Adipocyte (in vitro differentiated cells): ENCODE measurements around the gene ASB7.
A peak's percentile ranks its signal among the peaks of the same experiment; 100 is the strongest.

Experiments
- DNase-seq: peaks from one replicate; pipeline ENCODE4 v3.0.0-alpha.2; 2015; ENCODE audit warnings: low read depth
- H3K27me3 ChIP-seq: replicated peaks from 2 replicates; pipeline ENCODE4 v1.7.0; 2013; ENCODE audit warnings: mild to moderate bottlenecking, low read length, moderate library complexity; ENCODE audit not compliant: control insufficient read depth, insufficient read depth
- H3K36me3 ChIP-seq: 2 replicates; pipeline ENCODE4 v1.7.0; 2013; ENCODE audit warnings: low read length, mild to moderate bottlenecking, moderate library complexity; ENCODE audit not compliant: control insufficient read depth, insufficient read depth, severe bottlenecking
- H3K4me1 ChIP-seq: 2 replicates; pipeline ENCODE4 v1.7.0; 2013; ENCODE audit warnings: mild to moderate bottlenecking, low read length, moderate library complexity; ENCODE audit not compliant: control insufficient read depth, insufficient read depth
- H3K4me3 ChIP-seq: 2 replicates; pipeline ENCODE4 v1.7.0; 2013; ENCODE audit warnings: mild to moderate bottlenecking, low read length, moderate library complexity
- H3K9ac ChIP-seq: 2 replicates; pipeline ENCODE4 v1.7.0; 2013; ENCODE audit warnings: mild to moderate bottlenecking, low read length, moderate library complexity
- H3K9me3 ChIP-seq: 2 replicates; pipeline ENCODE4 v1.7.0; 2013; ENCODE audit warnings: mild to moderate bottlenecking, low read length, moderate library complexity; ENCODE audit not compliant: control insufficient read depth

The ASB7 gene

GRCh38 chr15:100598655-100599054 is 3.7 kb upstream of the ASB7 start:
- DNase-seq, result no peak
- Histone ChIP-seq H3K4me1 (peaks cover 26% of the 10 kb centered on the region), H3K4me3 (no peak overlapping the region), H3K9ac (no peak overlapping the region), H3K27me3 (no peaks in the 10 kb centered on the region), H3K9me3 (no peaks in the 10 kb centered on the region), H3K36me3 (no peaks in the 10 kb centered on the region)

GRCh38 chr15:100601163-100601562 is 1.2 kb upstream of the ASB7 start:
- Histone ChIP-seq H3K4me1 (peaks cover 37% of the 10 kb centered on the region), H3K4me3 (peak overlapping the region; percentile 91), H3K36me3 (peaks cover 5% of the 10 kb centered on the region), H3K27me3 (no peaks in the 10 kb centered on the region), H3K9me3 (no peaks in the 10 kb centered on the region), H3K9ac (peak overlapping the region; percentile 95)
- peak; percentile 25 for DNase-seq

GRCh38 chr15:100601617-100602063 is 749 bp upstream of the ASB7 start:
- peaks cover 5% of the 10 kb centered on the region for H3K36me3 ChIP-seq

GRCh38 chr15:100602823-100603393 is 519 bp downstream of the ASB7 start:
- peak; percentile 32 for DNase-seq

More at GRCh38 chr15:100601617-100602063, 749 bp upstream of the ASB7 start:
- H3K9ac ChIP-seq, result peak overlapping the region; percentile 95
- peaks cover 37% of the 10 kb centered on the region for H3K4me1 ChIP-seq
- H3K4me3 ChIP-seq, result peak overlapping the region; percentile 91
- H3K27me3 ChIP-seq, result no peaks in the 10 kb centered on the region
- no peaks in the 10 kb centered on the region for H3K9me3 ChIP-seq
- no peak for DNase-seq

GRCh38 chr15:100612539-100612938 is 10.2 kb downstream of the ASB7 start:
- Histone ChIP-seq H3K4me1 (peaks cover 16% of the 10 kb centered on the region), H3K9me3 (no peaks in the 10 kb centered on the region), H3K27me3 (no peaks in the 10 kb centered on the region), H3K9ac (no peak overlapping the region), H3K36me3 (peaks cover 44% of the 10 kb centered on the region), H3K4me3 (no peak overlapping the region)
- no peak for DNase-seq

More at GRCh38 chr15:100602823-100603393, 519 bp downstream of the ASB7 start:
- Histone ChIP-seq H3K4me1 (peaks cover 37% of the 10 kb centered on the region), H3K27me3 (no peaks in the 10 kb centered on the region), H3K9ac (peak overlapping the region; percentile 95), H3K4me3 (peak overlapping the region; percentile 99), H3K9me3 (no peaks in the 10 kb centered on the region), H3K36me3 (peaks cover 8% of the 10 kb centered on the region)

- Histone ChIP-seq H3K9ac (no peak overlapping the region), H3K36me3 (peaks cover 40% of the 10 kb centered on the region)
Observed at GRCh38 chr15:100613208-100613607, 10.8 kb downstream of the ASB7 start.

GRCh38 chr15:100614336-100614735 is 11.9 kb downstream of the ASB7 start:
- no peak overlapping the region for H3K4me3 ChIP-seq
- DNase-seq, result no peak
- H3K4me1 ChIP-seq, result peaks cover 16% of the 10 kb centered on the region
- peaks cover 38% of the 10 kb centered on the region for H3K36me3 ChIP-seq
- H3K27me3 ChIP-seq, result no peaks in the 10 kb centered on the region
- no peak overlapping the region for H3K9ac ChIP-seq
- no peaks in the 10 kb centered on the region for H3K9me3 ChIP-seq

More at GRCh38 chr15:100613208-100613607, 10.8 kb downstream of the ASB7 start:
- peaks cover 16% of the 10 kb centered on the region for H3K4me1 ChIP-seq
- DNase-seq, result no peak
- H3K4me3 ChIP-seq, result no peak overlapping the region
- no peaks in the 10 kb centered on the region for H3K27me3 ChIP-seq
- H3K9me3 ChIP-seq, result no peaks in the 10 kb centered on the region

GRCh38 chr15:100614918-100615317 is 12.5 kb downstream of the ASB7 start:
- Histone ChIP-seq H3K9me3 (no peaks in the 10 kb centered on the region), H3K4me3 (no peak overlapping the region), H3K36me3 (peaks cover 37% of the 10 kb centered on the region), H3K9ac (no peak overlapping the region), H3K4me1 (peaks cover 16% of the 10 kb centered on the region), H3K27me3 (no peaks in the 10 kb centered on the region)
- DNase-seq, result no peak

GRCh38 chr15:100615801-100616200 is 13.4 kb downstream of the ASB7 start:
- H3K4me1 ChIP-seq, result peaks cover 15% of the 10 kb centered on the region
- peak; percentile 25 for DNase-seq
- H3K9me3 ChIP-seq, result no peaks in the 10 kb centered on the region
- peaks cover 40% of the 10 kb centered on the region for H3K36me3 ChIP-seq
- H3K27me3 ChIP-seq, result no peaks in the 10 kb centered on the region
- H3K4me3 ChIP-seq, result no peak overlapping the region
- no peak overlapping the region for H3K9ac ChIP-seq

- H3K4me1 ChIP-seq, result peaks cover 11% of the 10 kb centered on the region
- no peak for DNase-seq
- no peak overlapping the region for H3K9ac ChIP-seq
- H3K36me3 ChIP-seq, result peaks cover 40% of the 10 kb centered on the region
- H3K27me3 ChIP-seq, result no peaks in the 10 kb centered on the region
- H3K4me3 ChIP-seq, result no peak overlapping the region
- no peaks in the 10 kb centered on the region for H3K9me3 ChIP-seq
Observed at GRCh38 chr15:100616700-100617099, 14.3 kb downstream of the ASB7 start.

GRCh38 chr15:100623301-100623700 is 20.9 kb downstream of the ASB7 start:
- H3K9ac ChIP-seq, result no peak overlapping the region
- no peak overlapping the region for H3K4me3 ChIP-seq
- DNase-seq, result no peak
- peaks cover 19% of the 10 kb centered on the region for H3K36me3 ChIP-seq
- H3K9me3 ChIP-seq, result no peaks in the 10 kb centered on the region
- H3K4me1 ChIP-seq, result peaks cover 16% of the 10 kb centered on the region
- no peaks in the 10 kb centered on the region for H3K27me3 ChIP-seq
